Measurements from ENCODE around the gene AIFM2. TPM values are rescaled to one million over a fixed set of nuclear protein-coding genes. Genes with fewer than 3 reads are reported as not detected.

Gene AIFM2
- total and polyA plus RNA-seq, 2 of the 13 experiments (the other 11 are each of a cell fraction or from before 2014, with no cell fraction given), result 20.3 to 29.5 TPM

DNA sequence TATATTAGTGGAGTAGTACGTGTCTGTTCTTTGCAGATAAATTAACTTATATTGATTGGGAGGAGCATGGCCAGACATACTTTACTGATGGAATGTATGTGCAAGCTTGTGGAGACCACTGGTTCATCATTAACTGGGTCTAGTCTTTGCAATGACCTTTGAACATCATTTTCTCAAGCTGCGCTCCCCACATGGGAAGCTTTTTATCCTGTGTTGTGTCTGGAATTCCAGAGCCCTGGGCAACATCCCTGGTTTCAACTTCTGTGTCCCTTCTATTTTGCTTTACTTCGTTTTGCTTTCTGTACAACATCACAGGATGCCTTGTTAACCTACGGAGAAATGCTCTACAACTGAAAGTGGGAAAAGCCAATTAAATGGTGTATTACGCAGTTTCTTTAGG lies 41.7 kb downstream of the AIFM2 start (continued):
- no peak for TF ChIP-seq MYNN (CRISPR knock-in tag; IDR thresholded peaks at IDR 0.05; ENCODE audit: low read depth)
- TF ChIP-seq, protein P1, sequence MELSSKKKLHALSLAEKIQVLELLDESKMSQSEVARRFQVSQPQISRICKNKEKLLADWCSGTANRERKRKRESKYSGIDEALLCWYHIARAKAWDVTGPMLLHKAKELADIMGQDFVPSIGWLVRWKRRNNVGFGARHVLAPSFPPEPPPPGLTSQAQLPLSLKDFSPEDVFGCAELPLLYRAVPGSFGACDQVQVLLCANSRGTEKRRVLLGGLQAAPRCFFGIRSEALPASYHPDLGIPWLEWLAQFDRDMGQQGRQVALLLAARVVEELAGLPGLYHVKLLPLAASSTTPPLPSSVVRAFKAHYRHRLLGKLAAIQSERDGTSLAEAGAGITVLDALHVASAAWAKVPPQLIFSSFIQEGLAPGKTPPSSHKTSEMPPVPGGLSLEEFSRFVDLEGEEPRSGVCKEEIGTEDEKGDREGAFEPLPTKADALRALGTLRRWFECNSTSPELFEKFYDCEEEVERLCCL (CRISPR knock-in tag; IDR thresholded peaks at IDR 0.05; ENCODE audit: borderline replicate concordance), result no peak
- no peak for TF ChIP-seq AGO1 (IDR thresholded peaks at IDR 0.05; ENCODE audit: low read depth, low read length, poor library complexity, severe bottlenecking)
- TF ChIP-seq, protein P2, sequence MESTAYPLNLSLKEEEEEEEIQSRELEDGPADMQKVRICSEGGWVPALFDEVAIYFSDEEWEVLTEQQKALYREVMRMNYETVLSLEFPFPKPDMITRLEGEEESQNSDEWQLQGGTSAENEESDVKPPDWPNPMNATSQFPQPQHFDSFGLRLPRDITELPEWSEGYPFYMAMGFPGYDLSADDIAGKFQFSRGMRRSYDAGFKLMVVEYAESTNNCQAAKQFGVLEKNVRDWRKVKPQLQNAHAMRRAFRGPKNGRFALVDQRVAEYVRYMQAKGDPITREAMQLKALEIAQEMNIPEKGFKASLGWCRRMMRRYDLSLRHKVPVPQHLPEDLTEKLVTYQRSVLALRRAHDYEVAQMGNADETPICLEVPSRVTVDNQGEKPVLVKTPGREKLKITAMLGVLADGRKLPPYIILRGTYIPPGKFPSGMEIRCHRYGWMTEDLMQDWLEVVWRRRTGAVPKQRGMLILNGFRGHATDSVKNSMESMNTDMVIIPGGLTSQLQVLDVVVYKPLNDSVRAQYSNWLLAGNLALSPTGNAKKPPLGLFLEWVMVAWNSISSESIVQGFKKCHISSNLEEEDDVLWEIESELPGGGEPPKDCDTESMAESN (CRISPR knock-in tag; conservative IDR thresholded peaks at IDR 0.05), result no peak
- TF ChIP-seq HMG20B (CRISPR knock-in tag; conservative IDR thresholded peaks at IDR 0.05), result peak; percentile 27; the same call in 1 of the 2 replicates
- TF ChIP-seq, protein P3, sequence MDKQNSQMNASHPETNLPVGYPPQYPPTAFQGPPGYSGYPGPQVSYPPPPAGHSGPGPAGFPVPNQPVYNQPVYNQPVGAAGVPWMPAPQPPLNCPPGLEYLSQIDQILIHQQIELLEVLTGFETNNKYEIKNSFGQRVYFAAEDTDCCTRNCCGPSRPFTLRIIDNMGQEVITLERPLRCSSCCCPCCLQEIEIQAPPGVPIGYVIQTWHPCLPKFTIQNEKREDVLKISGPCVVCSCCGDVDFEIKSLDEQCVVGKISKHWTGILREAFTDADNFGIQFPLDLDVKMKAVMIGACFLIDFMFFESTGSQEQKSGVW (CRISPR knock-in tag; IDR thresholded peaks at IDR 0.05; ENCODE audit: borderline replicate concordance), result no peak
- peak; percentile 88 for TF ChIP-seq NCOA2 (CRISPR knock-in tag; IDR thresholded peaks at IDR 0.05)
- peak; percentile 29; the same call in 1 of the 2 replicates for TF ChIP-seq ZNF607 (CRISPR knock-in tag; IDR thresholded peaks at IDR 0.05; ENCODE audit: borderline replicate concordance)
- TF ChIP-seq KDM5A (IDR thresholded peaks at IDR 0.05; ENCODE audit: borderline replicate concordance, low read length), result no peak
- no peak for TF ChIP-seq ZSCAN25 (CRISPR knock-in tag; IDR thresholded peaks at IDR 0.05)
- TF ChIP-seq ZNF343 (CRISPR knock-in tag; IDR thresholded peaks at IDR 0.05), result no peak
- no peak for TF ChIP-seq ELF4 (CRISPR knock-in tag; IDR thresholded peaks at IDR 0.05; ENCODE audit: borderline replicate concordance)
- TF ChIP-seq ZNF543 (CRISPR knock-in tag; IDR thresholded peaks at IDR 0.05), result no peak
- peak; percentile 75; the same call in 1 of the 2 replicates for TF ChIP-seq NFIC (IDR thresholded peaks at IDR 0.05; ENCODE audit: low read length)
- TF ChIP-seq, protein P4, sequence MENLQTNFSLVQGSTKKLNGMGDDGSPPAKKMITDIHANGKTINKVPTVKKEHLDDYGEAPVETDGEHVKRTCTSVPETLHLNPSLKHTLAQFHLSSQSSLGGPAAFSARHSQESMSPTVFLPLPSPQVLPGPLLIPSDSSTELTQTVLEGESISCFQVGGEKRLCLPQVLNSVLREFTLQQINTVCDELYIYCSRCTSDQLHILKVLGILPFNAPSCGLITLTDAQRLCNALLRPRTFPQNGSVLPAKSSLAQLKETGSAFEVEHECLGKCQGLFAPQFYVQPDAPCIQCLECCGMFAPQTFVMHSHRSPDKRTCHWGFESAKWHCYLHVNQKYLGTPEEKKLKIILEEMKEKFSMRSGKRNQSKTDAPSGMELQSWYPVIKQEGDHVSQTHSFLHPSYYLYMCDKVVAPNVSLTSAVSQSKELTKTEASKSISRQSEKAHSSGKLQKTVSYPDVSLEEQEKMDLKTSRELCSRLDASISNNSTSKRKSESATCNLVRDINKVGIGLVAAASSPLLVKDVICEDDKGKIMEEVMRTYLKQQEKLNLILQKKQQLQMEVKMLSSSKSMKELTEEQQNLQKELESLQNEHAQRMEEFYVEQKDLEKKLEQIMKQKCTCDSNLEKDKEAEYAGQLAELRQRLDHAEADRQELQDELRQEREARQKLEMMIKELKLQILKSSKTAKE (CRISPR knock-in tag; IDR thresholded peaks at IDR 0.05; ENCODE audit: borderline replicate concordance), result peak; percentile 98
- TF ChIP-seq ZNF501 (CRISPR knock-in tag; IDR thresholded peaks at IDR 0.05), result no peak
- TF ChIP-seq ARNT (IDR thresholded peaks at IDR 0.05), result no peak
- no peak for TF ChIP-seq ZNF761 (CRISPR knock-in tag; conservative IDR thresholded peaks at IDR 0.05)
- no peak for TF ChIP-seq ZNF672 (CRISPR knock-in tag; IDR thresholded peaks at IDR 0.05)
- TF ChIP-seq TGIF2 (CRISPR knock-in tag; IDR thresholded peaks at IDR 0.05), result no peak
- TF ChIP-seq FOXA3 (CRISPR knock-in tag; IDR thresholded peaks at IDR 0.05), result peak; percentile 66
- no peak; the same call in 1 of the 2 replicates for TF ChIP-seq POGZ (CRISPR knock-in tag; IDR thresholded peaks at IDR 0.05)
- TF ChIP-seq KLF15 (CRISPR knock-in tag; IDR thresholded peaks at IDR 0.05; ENCODE audit: borderline replicate concordance), result no peak
- no peak for TF ChIP-seq KLF13 (CRISPR knock-in tag; IDR thresholded peaks at IDR 0.05)
- TF ChIP-seq SIX1 (CRISPR knock-in tag; IDR thresholded peaks at IDR 0.05; ENCODE audit: borderline replicate concordance), result no peak; the same call in 1 of the 2 replicates
- TF ChIP-seq ZSCAN9 (CRISPR knock-in tag; IDR thresholded peaks at IDR 0.05; ENCODE audit: borderline replicate concordance), result no peak; the same call in 1 of the 2 replicates

Measured in HepG2 (cell line).